Choroid plexus epithelial cell (primary cell): ENCODE results near the gene C1orf56.
A peak's percentile ranks its signal among the peaks of the same experiment; 100 is the strongest.

Source experiments
- DNase-seq: peaks from one replicate; pipeline ENCODE4 v3.0.0-alpha.2; 2010; ENCODE audit warnings: low read depth
- H3K4me3 ChIP-seq: 2 replicates; pipeline ENCODE4 v1.5.1; 2011; ENCODE audit warnings: low read depth, mild to moderate bottlenecking, control low read depth, low read length, moderate library complexity
- TF ChIP-seq, protein P1 (sequence below): conservative IDR thresholded peaks from 2 replicates; pipeline ENCODE4 v1.5.1; 2011; ENCODE audit warnings: low read depth, mild to moderate bottlenecking, control low read depth, inconsistent platforms, low read length, moderate library complexity

Gene C1orf56

DNA sequence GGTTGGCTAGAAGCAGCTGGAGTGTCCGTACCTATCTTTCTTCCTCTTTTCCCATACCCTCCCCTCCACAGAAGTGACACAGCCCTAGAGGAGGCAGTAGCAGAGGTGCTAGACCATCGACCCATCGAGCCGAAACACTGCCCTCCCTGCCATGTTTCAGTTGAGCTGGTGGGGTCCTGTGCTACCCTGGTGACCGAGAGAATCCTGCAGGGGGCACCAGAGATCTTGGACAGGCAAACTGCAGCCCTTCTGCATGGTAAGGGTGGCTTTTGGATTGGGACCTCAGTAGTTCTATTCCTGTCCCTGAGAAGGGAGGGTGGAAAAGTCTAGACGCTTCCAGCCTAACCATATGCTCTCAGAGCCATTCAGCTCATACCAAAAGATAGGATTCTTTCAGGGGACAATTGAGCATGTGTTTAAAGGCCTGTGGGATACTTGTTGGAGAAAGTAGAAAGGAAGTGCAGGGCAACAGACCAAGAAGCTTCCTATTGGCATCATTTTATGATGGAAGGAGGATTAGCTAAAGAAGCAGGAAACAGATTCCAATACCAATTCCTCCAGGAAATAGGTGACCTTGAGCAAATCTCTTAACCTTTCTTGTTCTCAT is 22.9 kb upstream of the C1orf56 start:
- TF ChIP-seq, protein P1, sequence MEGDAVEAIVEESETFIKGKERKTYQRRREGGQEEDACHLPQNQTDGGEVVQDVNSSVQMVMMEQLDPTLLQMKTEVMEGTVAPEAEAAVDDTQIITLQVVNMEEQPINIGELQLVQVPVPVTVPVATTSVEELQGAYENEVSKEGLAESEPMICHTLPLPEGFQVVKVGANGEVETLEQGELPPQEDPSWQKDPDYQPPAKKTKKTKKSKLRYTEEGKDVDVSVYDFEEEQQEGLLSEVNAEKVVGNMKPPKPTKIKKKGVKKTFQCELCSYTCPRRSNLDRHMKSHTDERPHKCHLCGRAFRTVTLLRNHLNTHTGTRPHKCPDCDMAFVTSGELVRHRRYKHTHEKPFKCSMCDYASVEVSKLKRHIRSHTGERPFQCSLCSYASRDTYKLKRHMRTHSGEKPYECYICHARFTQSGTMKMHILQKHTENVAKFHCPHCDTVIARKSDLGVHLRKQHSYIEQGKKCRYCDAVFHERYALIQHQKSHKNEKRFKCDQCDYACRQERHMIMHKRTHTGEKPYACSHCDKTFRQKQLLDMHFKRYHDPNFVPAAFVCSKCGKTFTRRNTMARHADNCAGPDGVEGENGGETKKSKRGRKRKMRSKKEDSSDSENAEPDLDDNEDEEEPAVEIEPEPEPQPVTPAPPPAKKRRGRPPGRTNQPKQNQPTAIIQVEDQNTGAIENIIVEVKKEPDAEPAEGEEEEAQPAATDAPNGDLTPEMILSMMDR = peak; percentile 93
- no peak overlapping the region for H3K4me3 ChIP-seq
- DNase-seq = peak; percentile 81

DNA sequence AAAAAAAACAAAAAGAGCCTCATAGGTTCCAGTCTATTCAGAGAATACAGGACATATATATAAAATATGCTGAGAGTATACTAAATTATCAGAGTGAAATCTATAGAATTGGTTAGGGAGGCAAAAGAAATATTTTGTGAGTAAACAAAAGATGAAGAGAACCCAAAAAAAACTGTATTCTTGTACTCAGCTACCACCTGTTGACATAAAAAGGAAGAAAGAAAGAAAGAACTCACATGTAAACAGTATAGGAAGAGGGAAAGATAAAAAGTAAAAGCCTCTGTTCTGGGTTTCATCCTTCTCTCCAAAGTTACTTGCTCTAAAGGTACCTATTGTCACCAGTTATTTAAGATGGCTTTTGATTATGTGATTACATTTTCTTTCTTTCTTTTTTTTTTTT is 21.1 kb upstream of the C1orf56 start:
- TF ChIP-seq, protein P1 = no peak
- DNase-seq = no peak

DNA sequence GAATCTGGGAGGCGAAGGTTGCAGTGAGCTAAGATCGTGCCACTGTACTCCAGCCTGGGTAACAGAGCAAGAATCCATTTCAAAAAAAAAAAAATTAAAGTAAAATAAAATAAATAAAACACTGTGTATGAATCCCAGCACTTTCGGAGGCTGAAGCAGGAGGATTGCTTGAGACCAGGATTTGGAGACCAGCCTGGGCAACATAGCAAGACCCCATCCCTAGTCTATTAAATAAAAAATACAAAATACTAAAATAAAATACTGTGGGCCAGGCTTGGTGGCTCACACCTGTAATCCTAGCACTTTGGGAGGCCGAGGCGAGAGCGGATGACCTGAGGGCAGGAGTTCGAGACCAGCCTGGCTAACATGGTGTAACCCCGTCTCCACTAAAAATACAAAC is 15.4 kb upstream of the C1orf56 start:
- H3K4me3 ChIP-seq = no peak overlapping the region
- DNase-seq = no peak
- TF ChIP-seq, protein P1 = no peak

More for the DNA sequence above, 21.1 kb upstream of the C1orf56 start:
- no peak overlapping the region for H3K4me3 ChIP-seq

DNA sequence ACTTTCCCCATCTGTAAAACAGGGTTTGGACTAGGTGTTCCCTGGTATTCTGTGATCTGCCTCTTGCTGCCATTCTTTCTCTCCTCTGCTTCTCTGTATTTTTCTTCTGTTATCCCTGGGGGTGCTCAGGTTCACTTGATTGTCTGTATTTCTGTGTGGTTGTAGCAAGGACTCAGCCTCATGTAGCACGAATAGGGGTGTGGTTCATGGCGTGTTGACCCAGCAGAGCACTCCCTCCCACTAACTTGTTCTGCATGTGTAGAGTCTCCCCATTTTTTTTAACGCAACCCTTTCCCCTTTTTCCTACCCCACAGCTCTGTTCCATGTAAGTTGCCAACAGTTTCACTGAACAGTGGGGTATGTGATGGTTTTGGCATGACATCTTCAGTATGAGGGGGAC is 12.4 kb upstream of the C1orf56 start:
- no peak for DNase-seq
- TF ChIP-seq, protein P1 = no peak
- H3K4me3 ChIP-seq = no peak overlapping the region

DNA sequence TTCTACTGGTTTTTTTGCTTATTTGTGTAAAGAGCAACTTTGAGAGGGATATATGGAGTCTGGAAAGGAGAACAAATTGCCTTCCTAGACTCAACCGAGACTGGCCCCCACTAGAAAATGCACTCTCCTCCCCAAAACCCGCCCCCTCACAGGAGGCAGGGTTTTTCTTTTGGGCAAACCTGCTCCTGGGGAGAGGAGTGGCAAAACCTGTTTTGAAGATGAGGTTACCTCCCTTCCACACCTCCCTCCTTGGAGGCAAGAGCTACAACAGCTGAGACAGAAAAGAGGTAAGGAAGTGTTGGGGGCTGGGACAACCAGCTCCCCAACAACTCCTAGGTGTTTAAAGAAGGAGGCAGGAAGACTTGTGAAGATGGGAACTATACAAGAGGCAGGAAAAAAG is 11.2 kb upstream of the C1orf56 start, which contains the start of gene BNIPL:
Gene BNIPL (plus strand): TSS at position 231 of the 400 bp plus-strand sequence. CDS start 140 bp downstream, at position 371.
- TF ChIP-seq, protein P1 = no peak
- no peak for DNase-seq
- H3K4me3 ChIP-seq = no peak within 1 kb of the TSS

DNA sequence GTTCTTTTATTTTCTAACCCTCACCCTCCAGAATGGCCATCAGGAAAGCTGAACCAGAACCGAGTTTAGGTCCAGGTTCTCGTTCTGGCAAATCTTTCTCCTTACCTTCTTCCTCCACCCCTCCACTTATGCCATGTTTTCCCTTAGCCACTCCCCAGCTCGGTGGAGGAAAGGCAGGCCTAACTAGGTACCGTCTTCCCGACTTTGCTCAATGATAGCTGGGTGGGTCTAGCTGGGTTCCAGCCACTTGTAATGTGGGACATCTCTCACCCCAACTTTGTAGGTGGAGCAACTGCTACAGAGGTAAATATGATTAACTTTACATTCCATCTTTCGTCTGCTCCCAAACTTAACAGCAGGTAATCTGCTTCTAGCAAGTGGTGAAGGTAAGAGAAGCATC is 10.5 kb upstream of the C1orf56 start:
- TF ChIP-seq, protein P1 = no peak
- H3K4me3 ChIP-seq = no peak overlapping the region
- DNase-seq = no peak

DNA sequence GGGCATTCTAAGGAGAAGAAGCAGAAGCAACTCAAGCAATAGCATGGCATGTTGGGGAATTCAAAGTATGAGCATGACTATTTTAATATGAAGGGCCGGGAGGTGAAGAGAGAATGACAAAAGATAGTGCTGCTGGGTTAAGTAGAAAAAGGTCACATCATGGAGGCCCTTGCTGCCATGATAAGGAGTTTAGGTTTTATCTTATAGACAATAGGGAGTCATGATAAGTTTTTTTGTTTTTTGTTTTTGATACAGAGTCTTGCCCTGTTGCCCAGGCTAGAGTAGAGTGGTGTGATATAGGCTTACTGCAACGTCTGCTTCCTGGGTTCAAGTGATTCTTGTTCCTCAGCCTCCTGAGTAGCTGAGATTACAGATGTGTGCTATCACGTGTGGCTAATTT is 8.0 kb upstream of the C1orf56 start:
- TF ChIP-seq, protein P1 = no peak
- H3K4me3 ChIP-seq = no peak overlapping the region
- DNase-seq = no peak
